Measurements from ENCODE around the gene MAN1C1. TPM values are rescaled to one million over a fixed set of nuclear protein-coding genes. Genes with fewer than 3 reads are reported as not detected.

MAN1C1 gene
- total RNA-seq, 1 donor from 2014 or later, result 2.6 TPM

GRCh38 chr1:25818569-25818968 is 202.0 kb downstream of the MAN1C1 start:
- no peak for ATAC-seq

GRCh38 chr1:25819491-25820246 is 203.1 kb downstream of the MAN1C1 start, which contains the start of gene MTFR1L:
MTFR1L (plus strand) TSS chr1:25819954; CDS start chr1:25823105, 3,151 bp downstream.
- peak; percentile 89 for ATAC-seq

GRCh38 chr1:25820247-25821111 is 203.9 kb downstream of the MAN1C1 start:
- ATAC-seq, result peak; percentile 53

- no peak for ATAC-seq
These were observed 204.5 kb downstream of the MAN1C1 start for GRCh38 chr1:25821112-25821476.

GRCh38 chr1:25821630-25822091 is 205.1 kb downstream of the MAN1C1 start:
- ATAC-seq, result no peak

- no peak for ATAC-seq
These were observed 209.0 kb downstream of the MAN1C1 start for GRCh38 chr1:25825605-25826004.

GRCh38 chr1:25826571-25826970 is 210.0 kb downstream of the MAN1C1 start:
- no peak for ATAC-seq

GRCh38 chr1:25828491-25828890 is 211.9 kb downstream of the MAN1C1 start:
- ATAC-seq, result no peak

- ATAC-seq, result no peak
These were observed 212.5 kb downstream of the MAN1C1 start for GRCh38 chr1:25829046-25829445.

GRCh38 chr1:25831569-25832196 is 215.1 kb downstream of the MAN1C1 start:
- ATAC-seq, result no peak

- ATAC-seq, result peak; percentile 84
These were observed 215.9 kb downstream of the MAN1C1 start for GRCh38 chr1:25832336-25833037.

GRCh38 chr1:25833158-25833557 is 216.6 kb downstream of the MAN1C1 start:
- no peak for ATAC-seq

Other genes starting within 250 kb of the MAN1C1 start
- gene RHCE, start 196.0 kb upstream of the MAN1C1 start, total RNA-seq, result 0.76 TPM
- 15.2 TPM for gene MACO1, start 185.9 kb upstream of the MAN1C1 start, total RNA-seq
- gene LDLRAP1, start 73.2 kb upstream of the MAN1C1 start, total RNA-seq, result 18.8 TPM
- 35.2 TPM for gene SELENON, start 183.4 kb downstream of the MAN1C1 start, total RNA-seq
- 20.6 TPM for gene MTFR1L, start 203.2 kb downstream of the MAN1C1 start, total RNA-seq
- gene AUNIP, start 242.7 kb downstream of the MAN1C1 start, total RNA-seq, result 3.3 TPM

All from esophagus mucosa (tissue), 1 donor.